T-cell (primary cell): Measurements from ENCODE around the gene TULP4. TPM values are rescaled to one million over a fixed set of nuclear protein-coding genes. Genes with fewer than 3 reads are reported as not detected.

Source experiments
- ATAC-seq, 4 experiments: fragments of 200-7000 bp in 3 of 4; fragments of 150-1000 bp in 1 of 4; cut with Tn5 transposase; replicated peaks in 1 of 4; 1 replicate in 3 of 4; 2 replicates in 1 of 4; pipeline ENCODE4 v1.10.0; 2021; ENCODE audit warnings: moderate library complexity in 3 of 4, mild to moderate bottlenecking in 2 of 4, moderate number of reproducible peaks in 1 of 4
- CTCF ChIA-PET, 2 donors: fragments of 300-600 bp; sonication (Branson Sonifier 250); formaldehyde crosslinking; loops; one replicate each; lab custom pipeline; 2022; ENCODE audit warnings: antibody characterized with exemption in 2 of 2; lab: Charles Lee
- POLR2A ChIA-PET, 2 donors: fragments of 300-600 bp; sonication (Branson Sonifier 250); formaldehyde crosslinking; loops; one replicate each; lab custom pipeline; 2022; ENCODE audit warnings: antibody characterized with exemption in 2 of 2; lab: Charles Lee
- DNase-seq, 35 experiments: peaks; one replicate each; pipeline versions ENCODE4 v3.0.0 to v3.0.0-alpha.2; 2013 to 2023
- H3K27ac ChIP-seq: one replicate; pipeline ENCODE4 v1.5.1; 2013; ENCODE audit warnings: low read length
- H3K27me3 ChIP-seq, 2 experiments: replicated peaks in 1 of 2; 1 replicate in 1 of 2; 2 replicates in 1 of 2; pipeline versions ENCODE4 v1.6.1 to v1.7.0; 2013; ENCODE audit warnings: low read length in 1 of 2, mixed read lengths in 1 of 2; ENCODE audit not compliant: control insufficient read depth in 2 of 2, insufficient read depth in 2 of 2; ENCODE audit errors: extremely low read depth in 1 of 2
- H3K36me3 ChIP-seq, 2 donors: 1 replicate in 1 of 2; 2 replicates in 1 of 2; pipeline versions ENCODE4 v1.6.1 to v1.7.0; 2013; ENCODE audit warnings: low read length in 1 of 2; ENCODE audit not compliant: control insufficient read depth in 2 of 2, insufficient read depth in 1 of 2; ENCODE audit errors: extremely low read depth in 1 of 2
- H3K4me1 ChIP-seq, 2 experiments: 1 replicate in 1 of 2; 2 replicates in 1 of 2; pipeline versions ENCODE4 v1.6.1 to v1.7.0; 2013; ENCODE audit warnings: low read length in 2 of 2, mixed read lengths in 1 of 2; ENCODE audit not compliant: insufficient read depth in 2 of 2, control insufficient read depth in 1 of 2; ENCODE audit errors: extremely low read depth in 1 of 2
- H3K4me3 ChIP-seq, 2 donors: 1 replicate in 1 of 2; 2 replicates in 1 of 2; pipeline versions ENCODE4 v1.5.1 to v1.7.0; 2013; ENCODE audit warnings: mild to moderate bottlenecking in 2 of 2, low read length in 1 of 2, moderate library complexity in 1 of 2; ENCODE audit not compliant: control insufficient read depth in 1 of 2; ENCODE audit errors: extremely low read depth in 1 of 2
- H3K9me3 ChIP-seq: 2 replicates; pipeline ENCODE4 v1.7.0; 2013
- H3K27ac Mint-ChIP-seq, 2 donors: one replicate each; pipeline ENCODE4 v1.8.0; 2020 to 2021; ENCODE audit warnings: mild to moderate bottlenecking in 2 of 2, mixed read lengths in 2 of 2
- H3K27me3 Mint-ChIP-seq, 2 donors: one replicate each; pipeline ENCODE4 v1.8.0; 2021 to 2022; ENCODE audit warnings: mixed read lengths in 2 of 2
- H3K36me3 Mint-ChIP-seq: one replicate; pipeline ENCODE4 v1.8.0; 2021; ENCODE audit warnings: mixed read lengths
- H3K4me1 Mint-ChIP-seq, 3 donors: one replicate each; pipeline ENCODE4 v1.8.0; 2020 to 2022; ENCODE audit warnings: mixed read lengths in 3 of 3, mild to moderate bottlenecking in 1 of 3
- H3K4me3 Mint-ChIP-seq, 3 donors: one replicate each; pipeline ENCODE4 v1.8.0; 2020 to 2022; ENCODE audit warnings: mild to moderate bottlenecking in 3 of 3, mixed read lengths in 3 of 3, moderate library complexity in 3 of 3
- H3K9me3 Mint-ChIP-seq, 3 donors: one replicate each; pipeline ENCODE4 v1.8.0; 2020 to 2022; ENCODE audit warnings: mixed read lengths in 3 of 3
- WGBS: methylation state at CpG from one replicate; pipeline ENCODE4 v1.1.5; 2013; ENCODE audit warnings: missing lambda C conversion rate; ENCODE audit not compliant: insufficient coverage; 5-methylcytosine and 5-hydroxymethylcytosine counted together
- total RNA-seq, 35 experiments: library from RNA in 6 of 35; stranded (reverse) in 6 of 35; fragments of 120-200 nt in 1 of 35; gene quantifications; one replicate each; pipeline versions ENCODE4 v1.2.1 to v1.2.4 and lab custom pipeline; 2013 to 2026

The TULP4 gene
- total RNA-seq, 5 donors from 2014 or later (not counting 1 experiment from before 2014, with no cell fraction given): 62.9 to 85.1 (median 76.1) TPM

DNA sequence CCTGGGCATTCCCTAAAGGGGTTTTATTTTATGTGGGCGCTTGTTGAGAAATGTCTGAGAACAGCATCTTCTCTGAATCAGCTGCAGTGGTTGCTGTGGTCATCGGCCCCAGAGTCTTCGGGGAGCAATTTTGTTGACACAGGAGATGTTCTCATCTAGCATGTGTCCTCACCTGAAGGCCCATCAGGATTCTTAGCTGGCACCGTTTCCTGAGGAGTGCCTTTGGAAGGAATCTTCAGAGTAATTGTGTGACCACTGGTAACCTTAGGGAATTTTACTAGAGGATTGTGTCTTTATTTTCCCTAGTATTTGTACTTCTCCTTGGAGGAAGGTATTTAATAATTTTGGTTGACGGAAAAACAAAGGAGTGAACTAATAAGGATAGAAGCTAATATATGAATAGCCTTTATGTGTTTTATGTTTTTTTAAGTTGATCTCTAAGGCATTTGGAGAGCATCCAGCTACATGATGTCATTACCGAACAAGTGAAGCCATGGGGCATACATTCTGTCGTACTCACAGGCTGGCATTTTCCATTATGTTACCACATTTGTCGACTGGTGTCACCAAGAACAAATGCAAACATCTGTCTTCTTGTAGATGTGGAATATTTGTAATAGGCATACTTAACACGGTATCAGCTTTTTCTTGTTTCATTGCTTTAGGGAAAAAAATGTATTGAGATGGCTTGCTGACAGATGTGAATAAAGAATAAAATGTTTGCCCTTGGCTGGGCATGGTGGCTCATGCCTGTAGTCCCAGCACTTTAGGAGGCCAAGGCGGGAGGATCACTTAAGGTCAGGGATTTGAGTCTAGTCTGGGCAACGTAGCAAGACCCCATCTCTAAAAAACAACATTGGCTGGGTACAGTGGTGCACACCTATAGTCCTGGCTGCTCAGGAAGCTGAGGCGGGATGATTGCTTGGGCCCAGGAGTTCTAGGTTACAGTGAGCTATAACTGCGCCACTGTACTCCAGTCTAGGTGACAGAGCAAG is 41.9 kb downstream of the TULP4 start:
- Mint-ChIP-seq H3K4me3 (no peak overlapping the region), H3K36me3 (peaks cover 3% of the 10 kb centered on the region), H3K9me3 (no peaks in the 10 kb centered on the region), H3K27me3 (no peaks in the 10 kb centered on the region), H3K27ac (no peak overlapping the region), H3K4me1 (peaks cover 39 to 45% (median 42%) of the 10 kb centered on the region in 3 donors)
- Histone ChIP-seq H3K4me1 (peaks cover 9 to 18% of the 10 kb centered on the region in 2 experiments), H3K27me3 (no peaks in the 10 kb centered on the region), H3K27ac (no peak overlapping the region), H3K9me3 (no peaks in the 10 kb centered on the region), H3K36me3 (no peaks in the 10 kb centered on the region), H3K4me3 (no peak overlapping the region)
- POLR2A ChIA-PET: interaction anchor here in 1 of 2 donors (0.6 to 0.7 kb wide), 2 partner anchors 18 to 116 kb away, joined by 4 to 5 read pairs; no protein-coding TSS in a partner anchor
- no peak for ATAC-seq
- CTCF ChIA-PET: interaction anchor here in 1 of 2 donors (0.7 kb wide), 1 partner anchor 240 kb away, joined by 6 read pairs; no protein-coding TSS in a partner anchor
- DNase-seq: no peak
- WGBS: 96% methylated on average over 6 of the region's 13 CpGs

DNA sequence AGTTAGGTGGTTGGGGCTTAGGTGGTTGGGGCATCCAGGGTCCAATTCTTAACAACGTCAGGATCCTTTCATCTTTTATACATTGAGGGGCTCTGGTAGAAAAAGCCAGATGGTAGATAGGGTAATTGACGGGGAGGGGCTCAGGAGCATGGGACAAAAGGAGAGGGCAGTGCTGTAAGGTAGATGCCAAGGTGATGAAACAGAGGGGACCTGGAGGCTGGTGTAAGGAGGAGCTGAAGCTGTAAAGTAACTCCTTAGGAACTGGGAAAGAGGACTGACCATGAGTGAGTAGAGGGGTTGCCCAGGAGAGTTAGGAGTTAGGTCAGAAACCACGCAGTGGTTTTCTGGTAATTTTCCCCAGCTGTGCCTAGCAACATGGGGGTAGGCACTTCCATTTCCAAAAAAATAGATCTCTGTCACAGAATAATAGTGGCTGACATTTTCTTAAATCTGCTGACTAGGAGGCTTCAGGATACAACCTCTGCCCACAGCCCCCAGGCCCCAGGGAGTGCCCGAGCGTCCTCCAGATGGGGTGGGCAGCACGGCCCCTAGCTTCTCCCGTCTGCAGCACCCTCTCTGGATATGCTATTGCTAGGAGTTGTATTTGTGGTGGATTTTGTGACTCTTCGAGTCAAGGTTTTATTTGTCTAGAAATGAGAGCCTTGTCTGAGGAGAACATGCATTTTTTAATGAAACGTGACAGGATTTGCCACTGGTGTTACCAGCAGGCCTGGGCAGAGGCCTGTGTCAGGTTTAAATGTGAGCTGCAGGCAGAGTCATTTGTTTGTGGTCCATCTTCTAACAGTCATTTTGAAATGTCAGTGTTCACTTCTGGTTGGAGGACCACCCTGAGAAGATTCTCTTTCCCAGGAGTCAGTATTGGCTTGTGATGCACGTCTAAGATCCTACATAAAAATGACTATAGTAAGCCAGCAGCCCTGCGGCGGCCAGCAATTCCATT is 44.6 kb downstream of the TULP4 start:
- H3K4me3 Mint-ChIP-seq: no peak overlapping the region
- Histone ChIP-seq H3K36me3 (no peaks in the 10 kb centered on the region), H3K4me3 (no peak overlapping the region), H3K4me1 (peaks cover 9 to 18% of the 10 kb centered on the region in 2 experiments), H3K9me3 (no peaks in the 10 kb centered on the region), H3K27me3 (no peaks in the 10 kb centered on the region), H3K27ac (no peak overlapping the region)
- peaks cover 47 to 63% (median 53%) of the 10 kb centered on the region in 3 donors for H3K4me1 Mint-ChIP-seq
- CTCF ChIA-PET: no interaction called here
- POLR2A ChIA-PET: no interaction called here
- no peak for DNase-seq
- peak overlapping the region in 1 of 2 donors; percentile 23 for H3K27ac Mint-ChIP-seq
- no peaks in the 10 kb centered on the region for H3K9me3 Mint-ChIP-seq
- H3K27me3 Mint-ChIP-seq: no peaks in the 10 kb centered on the region
- H3K36me3 Mint-ChIP-seq: peaks cover 2% of the 10 kb centered on the region
- WGBS: 95% methylated on average over 3 of the region's 12 CpGs
- ATAC-seq: no peak

DNA sequence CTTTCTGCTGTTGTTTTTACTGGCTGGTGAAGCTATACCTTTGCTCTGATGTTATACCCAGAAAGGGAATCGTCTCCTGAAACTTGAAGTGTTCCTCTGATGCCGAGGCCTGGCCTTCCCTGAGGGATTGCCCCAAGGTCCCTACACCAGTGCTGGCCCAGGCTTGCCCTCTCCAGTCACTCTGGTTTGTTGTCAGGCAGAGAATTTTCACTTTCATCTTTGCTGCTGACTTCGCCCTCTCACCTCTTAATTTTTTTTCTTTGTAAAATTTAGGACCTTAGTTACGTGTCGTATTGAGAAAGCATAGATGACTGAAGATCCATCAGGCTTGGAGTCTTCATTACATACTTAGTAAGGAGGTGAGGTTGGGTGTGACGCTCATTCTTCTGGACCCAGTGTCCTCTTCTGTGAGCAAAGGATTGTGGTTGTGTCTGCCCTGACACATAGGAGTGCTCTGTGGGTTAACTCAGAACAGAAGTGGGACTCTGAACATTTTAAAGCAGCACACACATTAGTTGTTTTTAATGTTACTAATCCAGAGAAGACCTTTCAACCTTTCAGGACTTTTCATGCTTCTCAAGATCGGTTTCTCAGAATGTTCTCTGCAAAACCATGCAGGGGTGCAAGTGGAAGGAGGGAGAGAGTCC is 45.4 kb downstream of the TULP4 start:
- H3K27me3 ChIP-seq: no peaks in the 10 kb centered on the region
- DNase-seq (no peak), ATAC-seq (no peak)
- ChIA-PET POLR2A (no interaction called here), CTCF (interaction anchor here in 1 of 2 donors (0.6 kb wide), 1 partner anchor 14 kb away, joined by 4 read pairs; no protein-coding TSS in a partner anchor)
- Mint-ChIP-seq H3K27me3 (no peaks in the 10 kb centered on the region), H3K9me3 (no peaks in the 10 kb centered on the region), H3K27ac (peak overlapping the region; percentile 53 to 62), H3K36me3 (peaks cover 4% of the 10 kb centered on the region), H3K4me3 (peak overlapping the region in 1 of 3 donors; percentile 0), H3K4me1 (peaks cover 47 to 64% (median 53%) of the 10 kb centered on the region in 3 donors)
- peaks cover 9 to 18% of the 10 kb centered on the region in 2 experiments for H3K4me1 ChIP-seq
- no peaks in the 10 kb centered on the region for H3K36me3 ChIP-seq
- no peak overlapping the region for H3K27ac ChIP-seq
- 65% methylated on average over 2 of the region's 7 CpGs for WGBS
- H3K9me3 ChIP-seq: no peaks in the 10 kb centered on the region
- H3K4me3 ChIP-seq: no peak overlapping the region

DNA sequence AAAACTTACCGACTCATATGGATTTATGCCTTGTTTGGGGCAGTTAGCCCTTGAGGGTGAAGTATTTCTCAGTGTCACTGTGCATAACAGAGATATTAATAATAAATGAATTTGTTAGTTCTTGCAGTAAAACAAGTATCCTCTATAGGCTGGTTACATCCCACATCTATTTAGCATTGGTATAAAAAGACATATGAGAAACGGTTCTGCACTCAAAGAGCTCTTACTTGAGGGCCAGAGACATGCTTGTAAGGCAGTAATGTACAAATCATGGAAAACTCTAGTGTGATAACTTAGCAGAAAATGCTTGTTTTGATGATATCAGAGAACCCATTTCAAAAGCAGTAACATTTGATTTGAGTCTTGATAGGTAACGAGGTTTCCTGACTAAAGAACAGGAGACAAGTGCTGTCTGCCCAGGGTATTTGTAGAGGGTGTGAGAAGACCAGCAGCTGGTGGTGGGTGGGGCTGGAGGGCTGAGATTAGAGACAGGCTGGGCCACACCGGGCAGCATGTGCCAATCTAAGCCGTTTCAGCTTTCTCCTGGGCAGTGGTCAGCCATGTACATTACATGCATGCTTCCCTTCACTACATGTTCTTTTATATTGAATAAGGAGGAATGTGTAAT is 46.3 kb downstream of the TULP4 start:
- Mint-ChIP-seq H3K36me3 (peaks cover 9% of the 10 kb centered on the region), H3K27me3 (no peaks in the 10 kb centered on the region), H3K27ac (no peak overlapping the region), H3K4me3 (peak overlapping the region in 1 of 3 donors; percentile 11), H3K9me3 (no peaks in the 10 kb centered on the region), H3K4me1 (peaks cover 47 to 62% (median 53%) of the 10 kb centered on the region in 3 donors)
- ATAC-seq (peak in 1 of 4 experiments; percentile 56), DNase-seq (no peak)
- WGBS: 13% methylated on average over 1 of the region's 5 CpGs
- ChIA-PET POLR2A (no interaction called here), CTCF (no interaction called here)
- H3K4me1 ChIP-seq: peaks cover 9 to 18% of the 10 kb centered on the region in 2 experiments
- no peak overlapping the region for H3K4me3 ChIP-seq
- H3K9me3 ChIP-seq: no peaks in the 10 kb centered on the region
- no peaks in the 10 kb centered on the region for H3K27me3 ChIP-seq
- no peak overlapping the region for H3K27ac ChIP-seq
- no peaks in the 10 kb centered on the region for H3K36me3 ChIP-seq

DNA sequence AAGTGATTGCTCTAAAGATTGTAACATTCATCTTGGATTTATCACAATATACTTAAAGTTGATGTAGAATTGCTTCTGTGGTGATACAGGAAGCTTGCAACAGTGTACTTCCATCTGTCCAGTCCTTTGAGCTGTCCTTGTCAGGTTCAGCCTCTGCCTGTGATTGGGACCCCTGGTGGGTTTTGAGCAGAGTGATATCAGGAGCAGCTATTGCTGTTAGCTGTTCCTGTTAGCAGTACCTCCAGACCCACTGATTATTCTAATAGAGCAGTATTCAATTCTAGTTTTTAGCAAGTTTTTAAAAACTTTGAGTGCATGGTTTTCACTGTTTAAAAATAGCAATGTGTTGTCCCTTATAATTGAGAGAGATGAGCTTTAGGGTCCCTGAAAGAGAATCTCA is 48.8 kb downstream of the TULP4 start:
- H3K27ac ChIP-seq: no peak overlapping the region
- no peaks in the 10 kb centered on the region for H3K9me3 Mint-ChIP-seq
- H3K4me1 ChIP-seq: peaks cover 9 to 18% of the 10 kb centered on the region in 2 experiments
- no peak for DNase-seq
- peak overlapping the region in 1 of 2 donors; percentile 23 for H3K27ac Mint-ChIP-seq
- ATAC-seq: no peak
- no peaks in the 10 kb centered on the region for H3K9me3 ChIP-seq
- ChIA-PET CTCF (interaction anchor here in 1 of 2 donors (1.5 kb wide), 1 partner anchor 147 kb away, joined by 3 read pairs; no protein-coding TSS in a partner anchor), POLR2A (no interaction called here)
- no peaks in the 10 kb centered on the region for H3K36me3 ChIP-seq
- no peak overlapping the region for H3K4me3 Mint-ChIP-seq
- H3K36me3 Mint-ChIP-seq: peaks cover 12% of the 10 kb centered on the region
- no peak overlapping the region for H3K4me3 ChIP-seq
- H3K4me1 Mint-ChIP-seq: peaks cover 39 to 53% (median 43%) of the 10 kb centered on the region in 3 donors
- no peaks in the 10 kb centered on the region for H3K27me3 ChIP-seq
- H3K27me3 Mint-ChIP-seq: no peaks in the 10 kb centered on the region
